ENCODE results near the gene IDUA. TPM values are rescaled to one million over a fixed set of nuclear protein-coding genes. Genes with fewer than 3 reads are reported as not detected.

Gene IDUA
- total RNA-seq, 3 donors from 2014 or later, result 29.7 to 45.7 (median 33.4) TPM

DNA sequence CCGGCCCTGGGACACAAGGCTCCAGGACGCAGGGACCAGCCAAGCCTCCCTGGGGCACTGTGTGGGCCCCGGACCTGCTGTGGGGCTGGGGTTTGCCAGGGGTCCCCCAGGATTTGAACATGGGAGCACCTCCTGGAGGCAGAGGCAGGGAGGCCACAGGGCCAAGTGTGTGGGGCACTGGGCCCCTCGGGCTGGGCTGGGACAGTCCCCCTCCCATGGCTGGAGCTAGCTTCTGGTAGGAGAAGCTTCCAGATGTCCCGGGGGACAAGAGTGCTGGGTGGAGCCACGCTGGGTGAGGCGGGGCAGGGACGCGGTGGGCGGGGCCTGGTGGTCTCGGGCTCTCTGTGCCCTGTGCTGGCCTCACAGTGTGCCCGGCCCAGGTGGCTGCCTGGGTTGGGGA lies 43.2 kb downstream of the IDUA start:
- TF ChIP-seq, protein P1, sequence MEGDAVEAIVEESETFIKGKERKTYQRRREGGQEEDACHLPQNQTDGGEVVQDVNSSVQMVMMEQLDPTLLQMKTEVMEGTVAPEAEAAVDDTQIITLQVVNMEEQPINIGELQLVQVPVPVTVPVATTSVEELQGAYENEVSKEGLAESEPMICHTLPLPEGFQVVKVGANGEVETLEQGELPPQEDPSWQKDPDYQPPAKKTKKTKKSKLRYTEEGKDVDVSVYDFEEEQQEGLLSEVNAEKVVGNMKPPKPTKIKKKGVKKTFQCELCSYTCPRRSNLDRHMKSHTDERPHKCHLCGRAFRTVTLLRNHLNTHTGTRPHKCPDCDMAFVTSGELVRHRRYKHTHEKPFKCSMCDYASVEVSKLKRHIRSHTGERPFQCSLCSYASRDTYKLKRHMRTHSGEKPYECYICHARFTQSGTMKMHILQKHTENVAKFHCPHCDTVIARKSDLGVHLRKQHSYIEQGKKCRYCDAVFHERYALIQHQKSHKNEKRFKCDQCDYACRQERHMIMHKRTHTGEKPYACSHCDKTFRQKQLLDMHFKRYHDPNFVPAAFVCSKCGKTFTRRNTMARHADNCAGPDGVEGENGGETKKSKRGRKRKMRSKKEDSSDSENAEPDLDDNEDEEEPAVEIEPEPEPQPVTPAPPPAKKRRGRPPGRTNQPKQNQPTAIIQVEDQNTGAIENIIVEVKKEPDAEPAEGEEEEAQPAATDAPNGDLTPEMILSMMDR (IDR thresholded peaks at IDR 0.05), result no peak
- intact Hi-C loops (cut with DNase I, micrococcal nuclease), result no loop called here
- H3K4me1 ChIP-seq (ENCODE audit: low read depth), result peaks cover 5% of the 10 kb centered on the region
- no peak overlapping the region for H3K4me3 ChIP-seq
- H3K36me3 ChIP-seq (ENCODE audit: low read depth), result no peaks in the 10 kb centered on the region
- ATAC-seq (peak; percentile 36), DNase-seq (no peak)
- H3K9me3 ChIP-seq, result no peaks in the 10 kb centered on the region

GRCh38 chr4:1030559-1030958 lies 43.7 kb downstream of the IDUA start:
- DNase-seq (no peak), ATAC-seq (peak; percentile 13)
- Histone ChIP-seq H3K36me3 (ENCODE audit: low read depth) (no peaks in the 10 kb centered on the region), H3K4me1 (ENCODE audit: low read depth) (peaks cover 5% of the 10 kb centered on the region), H3K9me3 (no peaks in the 10 kb centered on the region), H3K4me3 (no peak overlapping the region)
- intact Hi-C loops (cut with DNase I, micrococcal nuclease), result no loop called here
- TF ChIP-seq, protein P1 (IDR thresholded peaks at IDR 0.05), result no peak

DNA sequence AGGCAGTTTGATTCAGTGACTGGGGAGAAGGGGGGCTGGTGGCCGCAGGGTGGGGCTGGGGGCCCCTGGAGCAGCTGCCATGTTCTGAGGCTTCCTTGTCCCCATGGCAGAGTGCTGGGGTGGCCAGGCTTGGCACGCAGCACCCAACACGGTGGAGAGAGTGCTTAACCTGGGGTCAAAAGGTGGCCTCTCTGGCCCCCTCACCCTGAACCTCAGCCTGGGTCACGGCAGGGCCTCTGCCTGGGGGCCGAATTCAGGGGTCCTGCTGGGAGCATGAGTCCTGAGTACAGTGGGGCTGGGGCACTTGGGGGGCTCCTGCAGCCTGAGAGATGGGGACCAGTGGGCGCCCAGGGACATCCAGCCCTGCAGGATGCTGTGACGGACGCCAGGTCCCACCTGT lies 44.5 kb downstream of the IDUA start:
- H3K4me1 ChIP-seq (ENCODE audit: low read depth), result peaks cover 5% of the 10 kb centered on the region
- ATAC-seq, result no peak
- no peak overlapping the region for H3K4me3 ChIP-seq
- no peaks in the 10 kb centered on the region for H3K36me3 ChIP-seq (ENCODE audit: low read depth)
- no peak for DNase-seq
- H3K9me3 ChIP-seq, result no peaks in the 10 kb centered on the region
- TF ChIP-seq, protein P1 (IDR thresholded peaks at IDR 0.05), result no peak
- intact Hi-C loops (cut with DNase I, micrococcal nuclease), result no loop called here

- Histone ChIP-seq H3K4me1 (ENCODE audit: low read depth) (peaks cover 5% of the 10 kb centered on the region), H3K4me3 (no peak overlapping the region), H3K36me3 (ENCODE audit: low read depth) (no peaks in the 10 kb centered on the region), H3K9me3 (no peaks in the 10 kb centered on the region)
- intact Hi-C loops (cut with DNase I, micrococcal nuclease), result no loop called here
- ATAC-seq (peak; percentile 40), DNase-seq (no peak)
- TF ChIP-seq, protein P1 (IDR thresholded peaks at IDR 0.05), result no peak
These were observed 45.3 kb downstream of the IDUA start for GRCh38 chr4:1031956-1032795.

DNA sequence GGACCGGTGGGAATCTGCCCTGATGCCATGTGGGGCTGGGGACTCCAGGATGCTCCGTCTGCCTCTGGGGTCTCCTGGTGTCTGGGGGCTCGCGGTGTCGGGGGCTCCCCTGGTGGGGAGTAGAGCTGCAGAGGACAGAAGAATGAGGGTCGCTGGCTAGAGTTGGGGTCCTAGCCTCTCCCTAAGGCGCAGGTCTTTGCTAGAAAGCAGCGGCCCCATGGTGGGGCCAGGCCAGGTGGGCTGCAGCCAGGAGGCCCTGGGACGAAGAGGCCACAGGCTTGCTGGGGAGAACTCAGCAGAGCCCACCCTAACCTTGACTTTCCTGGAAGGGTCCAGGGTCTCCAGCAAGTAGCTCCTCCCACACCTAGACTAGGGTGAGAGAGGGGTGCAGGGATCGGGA lies 46.0 kb downstream of the IDUA start:
- ATAC-seq, result no peak

More for the DNA sequence above, 46.0 kb downstream of the IDUA start:
- DNase-seq, result no peak
- intact Hi-C loops (cut with DNase I, micrococcal nuclease), result no loop called here
- H3K36me3 ChIP-seq (ENCODE audit: low read depth), result no peaks in the 10 kb centered on the region
- no peaks in the 10 kb centered on the region for H3K9me3 ChIP-seq
- H3K4me3 ChIP-seq, result no peak overlapping the region
- H3K4me1 ChIP-seq (ENCODE audit: low read depth), result peaks cover 5% of the 10 kb centered on the region
- TF ChIP-seq, protein P1 (IDR thresholded peaks at IDR 0.05), result no peak
